Memory B cell (primary cell): ENCODE data around the gene MPP3.

Experiments used
- ATAC-seq: fragments of 150-1000 bp; cut with Tn5 transposase; 2 replicates; pipeline ENCODE4 v1.10.0; 2021; ENCODE audit warnings: low read depth, mild to moderate bottlenecking, moderate library complexity
- DNase-seq, 2 donors: peaks; one replicate each; pipeline ENCODE4 v3.0.0; 2022; ENCODE audit warnings: low spot score in 2 of 2
- H3K27ac Mint-ChIP-seq: one replicate; pipeline ENCODE4 v1.8.0; 2022; ENCODE audit warnings: mild to moderate bottlenecking, moderate library complexity, mixed read lengths
- H3K27me3 Mint-ChIP-seq: one replicate; pipeline ENCODE4 v1.8.0; 2022; ENCODE audit warnings: mixed read lengths
- H3K36me3 Mint-ChIP-seq: one replicate; pipeline ENCODE4 v1.8.0; 2022; ENCODE audit warnings: mild to moderate bottlenecking, mixed read lengths
- H3K4me1 Mint-ChIP-seq: one replicate; pipeline ENCODE4 v1.8.0; 2022; ENCODE audit warnings: mixed read lengths
- H3K4me3 Mint-ChIP-seq: one replicate; pipeline ENCODE4 v1.8.0; 2022; ENCODE audit warnings: mild to moderate bottlenecking, moderate library complexity, mixed read lengths
- H3K9me3 Mint-ChIP-seq: one replicate; pipeline ENCODE4 v1.8.0; 2022; ENCODE audit warnings: mixed read lengths

MPP3 gene

GRCh38 chr17:43790311-43790940, 42.5 kb downstream of the MPP3 start:
- Mint-ChIP-seq H3K27ac (no peak overlapping the region), H3K4me1 (peaks cover 7% of the 10 kb centered on the region), H3K27me3 (peaks cover 15% of the 10 kb centered on the region), H3K36me3 (no peaks in the 10 kb centered on the region), H3K4me3 (no peak overlapping the region), H3K9me3 (peaks cover 1% of the 10 kb centered on the region)
- DNase-seq = no peak
- ATAC-seq = no peak

GRCh38 chr17:43789482-43789881, 43.5 kb downstream of the MPP3 start:
- no peak overlapping the region for H3K4me3 Mint-ChIP-seq
- no peaks in the 10 kb centered on the region for H3K36me3 Mint-ChIP-seq
- H3K27ac Mint-ChIP-seq = no peak overlapping the region
- ATAC-seq = no peak
- peaks cover 7% of the 10 kb centered on the region for H3K4me1 Mint-ChIP-seq
- peaks cover 1% of the 10 kb centered on the region for H3K9me3 Mint-ChIP-seq
- H3K27me3 Mint-ChIP-seq = peaks cover 17% of the 10 kb centered on the region
- no peak for DNase-seq

GRCh38 chr17:43788540-43788939, 44.4 kb downstream of the MPP3 start:
- no peak for DNase-seq
- no peak overlapping the region for H3K4me3 Mint-ChIP-seq
- H3K4me1 Mint-ChIP-seq = peaks cover 7% of the 10 kb centered on the region
- H3K36me3 Mint-ChIP-seq = no peaks in the 10 kb centered on the region
- H3K27ac Mint-ChIP-seq = no peak overlapping the region
- ATAC-seq = no peak
- H3K27me3 Mint-ChIP-seq = peaks cover 15% of the 10 kb centered on the region
- peaks cover 1% of the 10 kb centered on the region for H3K9me3 Mint-ChIP-seq

GRCh38 chr17:43787728-43788127, 45.2 kb downstream of the MPP3 start:
- Mint-ChIP-seq H3K27me3 (peaks cover 17% of the 10 kb centered on the region), H3K4me1 (peaks cover 7% of the 10 kb centered on the region), H3K36me3 (no peaks in the 10 kb centered on the region), H3K9me3 (peaks cover 1% of the 10 kb centered on the region), H3K27ac (no peak overlapping the region), H3K4me3 (no peak overlapping the region)
- ATAC-seq (no peak), DNase-seq (no peak)

- peaks cover 25% of the 10 kb centered on the region for H3K27me3 Mint-ChIP-seq
- DNase-seq = no peak
Measured at GRCh38 chr17:43784628-43785101, 48.3 kb downstream of the MPP3 start.

GRCh38 chr17:43784068-43784467, 48.9 kb downstream of the MPP3 start:
- Mint-ChIP-seq H3K27me3 (peaks cover 23% of the 10 kb centered on the region), H3K27ac (no peak overlapping the region), H3K9me3 (no peaks in the 10 kb centered on the region), H3K4me3 (no peak overlapping the region), H3K4me1 (peaks cover 4% of the 10 kb centered on the region), H3K36me3 (no peaks in the 10 kb centered on the region)
- DNase-seq (no peak), ATAC-seq (no peak)

More at GRCh38 chr17:43784628-43785101, 48.3 kb downstream of the MPP3 start:
- H3K27ac Mint-ChIP-seq = no peak overlapping the region
- no peak for ATAC-seq
- H3K9me3 Mint-ChIP-seq = peaks cover under 1% of the 10 kb centered on the region
- peaks cover 2% of the 10 kb centered on the region for H3K4me1 Mint-ChIP-seq
- no peak overlapping the region for H3K4me3 Mint-ChIP-seq
- H3K36me3 Mint-ChIP-seq = no peaks in the 10 kb centered on the region

- Mint-ChIP-seq H3K4me1 (peaks cover 4% of the 10 kb centered on the region), H3K27me3 (peaks cover 23% of the 10 kb centered on the region), H3K27ac (no peak overlapping the region), H3K36me3 (no peaks in the 10 kb centered on the region), H3K4me3 (no peak overlapping the region), H3K9me3 (no peaks in the 10 kb centered on the region)
- ATAC-seq (no peak), DNase-seq (no peak)
Measured at GRCh38 chr17:43782913-43783680, 49.8 kb downstream of the MPP3 start.

GRCh38 chr17:43780135-43780534, 52.8 kb downstream of the MPP3 start, which contains the start of gene CFAP97D1:
TSS of gene CFAP97D1 (plus strand) at chr17:43780435. CDS start at chr17:43780463, 28 bp downstream.
- ATAC-seq (no peak), DNase-seq (no peak)
- H3K27ac Mint-ChIP-seq = no peak within 1 kb of the TSS
- H3K4me3 Mint-ChIP-seq = peak within 1 kb of the TSS; percentile 65
- H3K36me3 Mint-ChIP-seq = no peaks in the 10 kb centered on the region
- no peaks in the 10 kb centered on the region for H3K9me3 Mint-ChIP-seq
- peaks cover 4% of the 10 kb centered on the region for H3K4me1 Mint-ChIP-seq
- H3K27me3 Mint-ChIP-seq = peaks cover 18% of the 10 kb centered on the region

GRCh38 chr17:43779145-43780125, 53.5 kb downstream of the MPP3 start:
- ATAC-seq = peak; percentile 27
- Mint-ChIP-seq H3K9me3 (no peaks in the 10 kb centered on the region), H3K27me3 (peaks cover 16% of the 10 kb centered on the region), H3K4me1 (peaks cover 4% of the 10 kb centered on the region), H3K4me3 (peak overlapping the region; percentile 65), H3K36me3 (no peaks in the 10 kb centered on the region), H3K27ac (no peak overlapping the region)
- no peak for DNase-seq

- peak within 1 kb of the TSS; percentile 91 for H3K4me3 Mint-ChIP-seq
- peak; percentile 92 for ATAC-seq
- H3K9me3 Mint-ChIP-seq = no peaks in the 10 kb centered on the region
- peaks cover 2% of the 10 kb centered on the region for H3K36me3 Mint-ChIP-seq
- peaks cover 16% of the 10 kb centered on the region for H3K27me3 Mint-ChIP-seq
- peaks cover 5% of the 10 kb centered on the region for H3K4me1 Mint-ChIP-seq
- DNase-seq = peak; percentile 74 to 78
- H3K27ac Mint-ChIP-seq = peak within 1 kb of the TSS; percentile 72
Measured at GRCh38 chr17:43778337-43779144, 54.4 kb downstream of the MPP3 start, which contains the start of gene DUSP3. TSS of gene DUSP3 (minus strand) at chr17:43778977. CDS start at chr17:43778924, 53 bp downstream.

GRCh38 chr17:43774304-43775250, 58.4 kb downstream of the MPP3 start:
- Mint-ChIP-seq H3K27ac (no peak overlapping the region), H3K4me3 (no peak overlapping the region), H3K9me3 (no peaks in the 10 kb centered on the region), H3K27me3 (no peaks in the 10 kb centered on the region), H3K36me3 (peaks cover 10% of the 10 kb centered on the region), H3K4me1 (peaks cover 15% of the 10 kb centered on the region)
- ATAC-seq (no peak), DNase-seq (no peak)
